NT2/D1 (cell line): ENCODE results near the gene PTPRN2.

Experiments used
- SUZ12 ChIP-seq: IDR thresholded peaks from 2 replicates; pipeline ENCODE4 v1.6.1; 2011; ENCODE audit not compliant: insufficient read length, insufficient read depth; ENCODE audit errors: extremely low read depth
- YY1 ChIP-seq: IDR thresholded peaks from 2 replicates; pipeline ENCODE4 v1.6.1; 2011; ENCODE audit not compliant: insufficient read length, insufficient read depth
- ZNF274 ChIP-seq: IDR thresholded peaks from 2 replicates; pipeline ENCODE4 v1.6.1; 2011; ENCODE audit warnings: mild to moderate bottlenecking, low read depth, low read length

GRCh38 chr7:158620839-158621441, 33.3 kb upstream of the PTPRN2 start:
- no peak for TF ChIP-seq SUZ12
- no peak for TF ChIP-seq YY1
- no peak for TF ChIP-seq ZNF274
